Kidney epithelial cell (primary cell): ENCODE results near the gene BMP8B. TPM values are rescaled to one million over a fixed set of nuclear protein-coding genes. Genes with fewer than 3 reads are reported as not detected.

Experiments
- DNase-seq: peaks from one replicate; pipeline ENCODE4 v3.0.0-alpha.2; 2010; ENCODE audit warnings: low read depth
- H3K27me3 ChIP-seq: 2 replicates; pipeline ENCODE4 v1.6.0; 2011; ENCODE audit warnings: low read length; ENCODE audit not compliant: control insufficient read depth, insufficient read depth
- H3K36me3 ChIP-seq: 2 replicates; pipeline ENCODE4 v1.5.1; 2011; ENCODE audit warnings: low read length; ENCODE audit not compliant: control insufficient read depth, insufficient read depth
- H3K4me3 ChIP-seq: 2 replicates; pipeline ENCODE4 v1.5.1; 2011; ENCODE audit warnings: low read depth, mild to moderate bottlenecking, control low read depth, low read length
- total RNA-seq: library from RNA; depleted of rRNA; stranded (reverse); fragments of >200 nt; gene quantifications from 2 replicates; pipeline ENCODE4 v1.2.3, GENCODE V29; 2015
- TF ChIP-seq, protein P1 (sequence below): IDR thresholded peaks from 2 replicates; pipeline ENCODE4 v1.5.1; 2011; ENCODE audit warnings: mild to moderate bottlenecking, moderate library complexity, low read length, control low read depth, inconsistent platforms; ENCODE audit not compliant: insufficient read depth, poor library complexity, severe bottlenecking

BMP8B gene
- total RNA-seq, 1 donor from 2014 or later: 4.3 TPM

- DNase-seq: no peak
- peaks cover 11% of the 10 kb centered on the region for H3K27me3 ChIP-seq
- TF ChIP-seq, protein P1, sequence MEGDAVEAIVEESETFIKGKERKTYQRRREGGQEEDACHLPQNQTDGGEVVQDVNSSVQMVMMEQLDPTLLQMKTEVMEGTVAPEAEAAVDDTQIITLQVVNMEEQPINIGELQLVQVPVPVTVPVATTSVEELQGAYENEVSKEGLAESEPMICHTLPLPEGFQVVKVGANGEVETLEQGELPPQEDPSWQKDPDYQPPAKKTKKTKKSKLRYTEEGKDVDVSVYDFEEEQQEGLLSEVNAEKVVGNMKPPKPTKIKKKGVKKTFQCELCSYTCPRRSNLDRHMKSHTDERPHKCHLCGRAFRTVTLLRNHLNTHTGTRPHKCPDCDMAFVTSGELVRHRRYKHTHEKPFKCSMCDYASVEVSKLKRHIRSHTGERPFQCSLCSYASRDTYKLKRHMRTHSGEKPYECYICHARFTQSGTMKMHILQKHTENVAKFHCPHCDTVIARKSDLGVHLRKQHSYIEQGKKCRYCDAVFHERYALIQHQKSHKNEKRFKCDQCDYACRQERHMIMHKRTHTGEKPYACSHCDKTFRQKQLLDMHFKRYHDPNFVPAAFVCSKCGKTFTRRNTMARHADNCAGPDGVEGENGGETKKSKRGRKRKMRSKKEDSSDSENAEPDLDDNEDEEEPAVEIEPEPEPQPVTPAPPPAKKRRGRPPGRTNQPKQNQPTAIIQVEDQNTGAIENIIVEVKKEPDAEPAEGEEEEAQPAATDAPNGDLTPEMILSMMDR: peak; percentile 37
- no peak overlapping the region for H3K4me3 ChIP-seq
- no peaks in the 10 kb centered on the region for H3K36me3 ChIP-seq
These were observed 68.3 kb downstream of the BMP8B start for GRCh38 chr1:39720094-39720999.

GRCh38 chr1:39717809-39718208, 70.9 kb downstream of the BMP8B start:
- TF ChIP-seq, protein P1: no peak
- Histone ChIP-seq H3K4me3 (no peak overlapping the region), H3K36me3 (no peaks in the 10 kb centered on the region), H3K27me3 (peaks cover 13% of the 10 kb centered on the region)
- DNase-seq: no peak

DNA sequence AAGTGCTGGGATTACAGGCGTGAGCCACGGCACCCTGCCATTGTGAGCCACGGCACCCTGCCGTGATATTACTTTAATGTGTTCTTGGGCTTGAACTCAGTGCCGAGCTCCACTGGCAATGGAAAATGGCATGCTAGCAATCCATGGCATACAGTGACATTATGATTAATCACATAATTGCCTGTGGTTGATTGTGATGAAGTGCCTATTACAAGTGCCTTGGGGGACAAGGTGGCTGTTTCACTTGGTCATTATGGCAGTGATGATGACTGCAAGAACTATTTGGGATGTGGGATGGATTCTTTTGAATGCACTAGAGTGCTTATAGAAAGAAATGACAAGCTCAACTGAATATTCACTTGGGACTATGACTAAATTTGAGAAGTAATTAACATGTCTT, 75.1 kb downstream of the BMP8B start:
- no peaks in the 10 kb centered on the region for H3K36me3 ChIP-seq
- H3K4me3 ChIP-seq: no peak overlapping the region
- TF ChIP-seq, protein P1: no peak
- H3K27me3 ChIP-seq: peaks cover 13% of the 10 kb centered on the region
- DNase-seq: no peak

DNA sequence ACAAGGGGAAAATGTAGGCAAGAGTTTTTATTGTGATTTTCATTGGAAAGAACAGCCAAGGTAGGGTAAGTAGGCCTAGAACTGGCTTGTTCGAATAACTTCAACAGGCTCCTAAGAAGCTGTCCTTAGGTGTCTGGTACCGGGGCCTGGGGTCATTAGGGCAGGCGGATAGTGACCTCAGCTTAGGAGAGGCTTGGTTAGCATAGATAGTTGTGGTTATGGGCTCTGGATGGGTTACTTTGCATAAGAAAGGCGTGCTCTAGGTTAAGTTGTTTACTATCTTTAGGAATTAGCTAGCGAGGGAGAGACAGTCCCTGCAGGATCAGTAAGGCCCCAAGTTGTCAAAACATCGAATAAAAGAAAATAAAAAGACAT, 76.7 kb downstream of the BMP8B start:
- Histone ChIP-seq H3K4me3 (no peak overlapping the region), H3K36me3 (no peaks in the 10 kb centered on the region), H3K27me3 (peaks cover 5% of the 10 kb centered on the region)
- no peak for DNase-seq
- TF ChIP-seq, protein P1: no peak

DNA sequence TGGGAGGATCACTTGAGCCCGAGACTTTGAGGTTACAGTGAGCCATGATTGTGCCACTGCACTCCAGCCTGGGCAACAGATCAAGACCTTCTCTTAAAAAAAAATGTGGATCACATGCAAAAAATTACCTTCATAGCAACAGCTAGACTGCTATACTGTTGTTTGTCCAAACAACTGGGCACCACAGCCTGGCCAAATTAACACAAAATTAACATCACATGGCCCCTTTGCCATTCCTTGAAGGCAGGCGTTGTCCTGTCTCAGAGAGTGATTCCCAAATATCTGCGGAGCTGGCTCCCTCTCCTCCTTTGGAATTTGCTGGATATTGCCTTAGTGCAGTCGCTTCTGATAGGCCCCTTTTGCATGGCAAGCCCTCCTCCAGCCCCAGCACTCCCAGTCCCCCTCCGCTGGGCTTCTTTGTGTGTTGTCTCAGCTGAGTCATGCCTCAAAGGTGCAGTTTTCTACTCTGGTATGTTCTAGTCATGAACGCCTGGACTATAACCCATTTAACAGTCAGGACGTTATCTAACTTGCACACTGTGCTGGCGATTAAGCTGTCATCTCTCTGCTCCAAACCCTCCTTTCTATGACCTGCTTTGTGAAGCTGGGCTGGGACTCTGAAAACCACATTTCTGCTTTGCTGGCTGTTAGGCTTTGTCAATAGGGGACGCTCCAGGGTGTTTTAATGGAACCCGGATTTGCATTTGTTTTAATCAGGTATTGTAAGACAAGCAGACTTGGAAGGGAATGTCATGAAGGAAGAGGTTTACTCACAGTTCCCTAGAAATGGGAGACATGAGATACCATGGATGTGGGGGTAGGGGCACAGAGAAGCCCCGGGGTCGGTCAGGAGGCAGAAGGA, 77.3 kb downstream of the BMP8B start:
- TF ChIP-seq, protein P1: no peak
- H3K36me3 ChIP-seq: no peaks in the 10 kb centered on the region
- no peak for DNase-seq
- H3K27me3 ChIP-seq: peaks cover 5% of the 10 kb centered on the region
- no peak overlapping the region for H3K4me3 ChIP-seq
